ENCODE measurements around the gene TMEM151B. TPM values are rescaled to one million over a fixed set of nuclear protein-coding genes. Genes with fewer than 3 reads are reported as not detected.
A peak's percentile ranks its signal among the peaks of the same experiment; 100 is the strongest.

The TMEM151B gene
- total and polyA plus RNA-seq, 7 donors, result 0.16 to 1.1 (median 0.63) TPM; not detected in 2

GRCh38 chr6:44257753-44258324 lies 12.4 kb upstream of the TMEM151B start:
- H3K9me3 ChIP-seq, result no peaks in the 10 kb centered on the region
- H3K27ac ChIP-seq, result peak overlapping the region; percentile 88 to 95 (median 92)
- no peak for DNase-seq
- H3K4me3 ChIP-seq, result peak overlapping the region; percentile 76 to 94 (median 90)
- H3K36me3 ChIP-seq, result peaks cover 22 to 39% (median 32%) of the 10 kb centered on the region in 4 donors
- peaks cover 0 to 32% (median 23%) of the 10 kb centered on the region in 4 donors for H3K4me1 ChIP-seq
- no peaks in the 10 kb centered on the region for H3K27me3 ChIP-seq
- 26 to 32% methylated on average over 15 of the region's 15 CpGs for WGBS, 2 donors
- intact Hi-C loops (cut with DNase I), result loop anchor here (1.0 to 5.0 kb wide), 2 partner anchors 86 to 161 kb away; no protein-coding TSS in a partner anchor
- TF ChIP-seq EP300 (IDR thresholded peaks at IDR 0.05), result no peak
- TF ChIP-seq POLR2AphosphoS5 (IDR thresholded peaks at IDR 0.05), result no peak
- no peak for TF ChIP-seq CTCF (IDR thresholded peaks at IDR 0.05)

GRCh38 chr6:44258325-44258863 lies 11.9 kb upstream of the TMEM151B start:
- 79 to 85% methylated on average over 9 of the region's 9 CpGs for WGBS, 2 donors
- Histone ChIP-seq H3K27ac (peak overlapping the region in 2 of 4 donors; percentile 88 to 94), H3K9me3 (no peaks in the 10 kb centered on the region), H3K27me3 (no peaks in the 10 kb centered on the region), H3K4me1 (peaks cover 0 to 38% (median 29%) of the 10 kb centered on the region in 4 donors), H3K4me3 (no peak overlapping the region), H3K36me3 (peaks cover 16 to 33% (median 26%) of the 10 kb centered on the region in 4 donors)
- TF ChIP-seq POLR2A (IDR thresholded peaks at IDR 0.05) (no peak), POLR2AphosphoS5 (IDR thresholded peaks at IDR 0.05) (no peak)
- DNase-seq, result no peak
- intact Hi-C loops (cut with DNase I), result loop anchor here (5.0 kb wide), 1 partner anchor 161 kb away; no protein-coding TSS in a partner anchor

- Histone ChIP-seq H3K9me3 (no peaks in the 10 kb centered on the region), H3K36me3 (peaks cover 12 to 30% (median 22%) of the 10 kb centered on the region in 4 donors), H3K27ac (no peak overlapping the region), H3K4me3 (no peak overlapping the region), H3K27me3 (no peaks in the 10 kb centered on the region), H3K4me1 (peaks cover 0 to 41% (median 34%) of the 10 kb centered on the region in 4 donors)
- intact Hi-C loops (cut with DNase I), result loop anchor here (5.0 kb wide), 1 partner anchor 162 kb away; no protein-coding TSS in a partner anchor
- TF ChIP-seq CTCF (IDR thresholded peaks at IDR 0.05), result no peak
- DNase-seq, result no peak
- 89 to 92% methylated on average over 3 of the region's 3 CpGs for WGBS, 2 donors
These were observed 11.3 kb upstream of the TMEM151B start for GRCh38 chr6:44258921-44259320.

GRCh38 chr6:44260011-44260410 lies 10.2 kb upstream of the TMEM151B start:
- H3K36me3 ChIP-seq, result peaks cover 3 to 19% (median 11%) of the 10 kb centered on the region in 4 donors
- no peak overlapping the region for H3K27ac ChIP-seq
- intact Hi-C loops (cut with DNase I), result no loop called here
- no peak for TF ChIP-seq EP300 (IDR thresholded peaks at IDR 0.05)
- TF ChIP-seq POLR2AphosphoS5 (IDR thresholded peaks at IDR 0.05), result no peak
- no peak for TF ChIP-seq POLR2A (IDR thresholded peaks at IDR 0.05)
- no peak for TF ChIP-seq CTCF (IDR thresholded peaks at IDR 0.05)
- peaks cover 0 to 47% (median 45%) of the 10 kb centered on the region in 4 donors for H3K4me1 ChIP-seq
- no peaks in the 10 kb centered on the region for H3K27me3 ChIP-seq
- 92 to 93% methylated on average over 8 of the region's 8 CpGs for whole genome bisulfite sequencing, 2 donors
- no peaks in the 10 kb centered on the region for H3K9me3 ChIP-seq
- H3K4me3 ChIP-seq, result no peak overlapping the region
- DNase-seq, result no peak

GRCh38 chr6:44260451-44261297 lies 9.6 kb upstream of the TMEM151B start:
- TF ChIP-seq CTCF (IDR thresholded peaks at IDR 0.05) (no peak), POLR2AphosphoS5 (IDR thresholded peaks at IDR 0.05) (no peak), POLR2A (IDR thresholded peaks at IDR 0.05) (no peak), EP300 (IDR thresholded peaks at IDR 0.05) (no peak)
- Histone ChIP-seq H3K4me3 (no peak overlapping the region), H3K27ac (no peak overlapping the region), H3K27me3 (no peaks in the 10 kb centered on the region), H3K4me1 (peaks cover 0 to 47% (median 46%) of the 10 kb centered on the region in 4 donors), H3K9me3 (no peaks in the 10 kb centered on the region), H3K36me3 (peaks cover 0 to 13% (median 5%) of the 10 kb centered on the region in 4 donors)
- DNase-seq, result no peak
- WGBS, 2 donors, result 90 to 92% methylated on average over 6 of the region's 6 CpGs
- intact Hi-C loops (cut with DNase I), result no loop called here

All from sigmoid colon (tissue), 7 donors.